GM19324 (cell line): ENCODE measurements around the gene GSK3A.
A peak's percentile ranks its signal among the peaks of the same experiment; 100 is the strongest.

Experiments
- ATAC-seq: cut with Tn5 transposase; IDR thresholded peaks from one replicate; pipeline ENCODE4 v1.9.1; 2021; ENCODE audit warnings: mild to moderate bottlenecking, moderate library complexity; ENCODE audit not compliant: unreplicated experiment, low FRiP score

GSK3A gene

GRCh38 chr19:42242512-42243409, at the start of gene GSK3A:
GSK3A (minus strand) TSS chr19:42242602; CDS start chr19:42242465, 137 bp downstream.
- peak; percentile 71 for ATAC-seq

DNA sequence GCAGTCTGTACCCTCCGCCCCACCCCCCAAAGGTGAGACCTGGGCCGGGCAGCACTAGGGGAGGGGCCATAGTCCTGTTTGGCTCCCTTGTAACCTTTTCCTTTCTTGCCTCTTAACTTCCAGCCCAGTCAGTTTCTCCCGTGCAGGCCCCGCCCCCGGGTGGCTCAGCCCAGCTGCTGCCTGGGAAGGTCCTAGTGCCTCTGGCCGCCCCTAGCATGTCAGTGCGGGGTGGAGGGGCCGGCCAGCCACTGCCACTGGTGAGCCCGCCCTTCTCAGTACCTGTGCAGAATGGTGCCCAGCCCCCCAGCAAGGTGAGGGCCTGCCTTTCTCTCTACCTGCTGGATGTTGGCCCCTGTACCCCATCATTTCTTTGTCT, 49.0 kb upstream of the GSK3A start:
- ATAC-seq = no peak

- ATAC-seq = no peak
Observed at GRCh38 chr19:42290523-42291434, 48.4 kb upstream of the GSK3A start.

GRCh38 chr19:42290136-42290522, 47.7 kb upstream of the GSK3A start:
- ATAC-seq = no peak

DNA sequence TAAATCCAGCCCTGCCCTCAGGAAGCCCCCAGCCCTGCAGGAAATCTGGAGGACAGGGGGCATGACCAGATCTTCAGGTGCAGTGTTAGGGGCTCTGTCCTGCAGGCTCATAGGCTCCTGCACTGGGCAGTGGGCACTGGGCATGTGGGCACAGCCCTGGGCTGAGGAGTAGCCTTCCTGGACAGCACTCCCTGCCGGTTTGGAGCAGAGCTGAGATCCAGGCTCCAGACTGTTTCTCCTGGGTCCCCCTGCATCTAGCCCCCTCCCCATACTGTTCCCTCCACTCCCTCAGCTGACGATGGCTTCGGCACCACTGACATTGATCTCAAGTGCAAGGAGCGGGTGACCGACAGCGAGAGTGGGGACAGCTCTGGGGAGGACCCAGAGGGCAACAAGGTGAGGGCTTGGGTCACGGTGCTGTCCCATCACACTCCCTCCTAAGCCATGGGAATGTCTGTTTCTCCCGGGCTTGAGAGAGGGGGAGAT, 47.2 kb upstream of the GSK3A start:
- ATAC-seq = no peak

DNA sequence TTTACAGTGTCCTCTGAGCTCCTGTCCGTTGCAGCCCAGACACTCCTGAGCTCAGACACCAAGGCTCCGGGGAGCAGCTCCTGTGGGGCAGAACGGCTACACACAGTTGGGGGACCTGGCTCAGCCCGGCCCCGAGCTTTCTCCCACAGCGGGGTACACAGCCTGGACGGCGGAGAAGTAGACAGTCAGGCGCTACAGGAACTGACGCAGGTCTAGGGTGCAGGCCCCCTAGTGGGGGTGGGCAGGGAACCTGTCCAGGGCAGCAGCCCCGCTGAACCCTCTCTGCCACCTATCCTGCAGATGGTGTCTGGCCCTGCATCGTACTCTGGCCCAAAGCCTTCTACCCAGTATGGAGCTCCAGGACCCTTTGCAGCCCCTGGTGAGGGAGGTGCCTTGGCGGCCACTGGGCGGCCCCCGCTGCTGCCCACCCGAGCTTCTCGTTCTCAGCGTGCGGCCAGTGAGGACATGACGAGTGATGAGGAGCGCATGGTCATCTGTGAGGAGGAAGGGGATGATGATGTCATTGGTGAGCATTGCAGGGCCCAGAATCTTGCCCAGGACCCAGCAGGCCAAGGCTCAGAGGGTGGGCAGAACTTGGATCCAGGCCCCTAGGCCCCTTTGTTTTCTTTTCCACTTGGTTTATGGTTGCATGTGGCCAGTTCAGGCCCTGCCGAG, 46.6 kb upstream of the GSK3A start:
- no peak for ATAC-seq

- no peak for ATAC-seq
Observed at GRCh38 chr19:42288387-42288786, 46.0 kb upstream of the GSK3A start.

- ATAC-seq = no peak
Observed at GRCh38 chr19:42287827-42288107, 45.4 kb upstream of the GSK3A start.

DNA sequence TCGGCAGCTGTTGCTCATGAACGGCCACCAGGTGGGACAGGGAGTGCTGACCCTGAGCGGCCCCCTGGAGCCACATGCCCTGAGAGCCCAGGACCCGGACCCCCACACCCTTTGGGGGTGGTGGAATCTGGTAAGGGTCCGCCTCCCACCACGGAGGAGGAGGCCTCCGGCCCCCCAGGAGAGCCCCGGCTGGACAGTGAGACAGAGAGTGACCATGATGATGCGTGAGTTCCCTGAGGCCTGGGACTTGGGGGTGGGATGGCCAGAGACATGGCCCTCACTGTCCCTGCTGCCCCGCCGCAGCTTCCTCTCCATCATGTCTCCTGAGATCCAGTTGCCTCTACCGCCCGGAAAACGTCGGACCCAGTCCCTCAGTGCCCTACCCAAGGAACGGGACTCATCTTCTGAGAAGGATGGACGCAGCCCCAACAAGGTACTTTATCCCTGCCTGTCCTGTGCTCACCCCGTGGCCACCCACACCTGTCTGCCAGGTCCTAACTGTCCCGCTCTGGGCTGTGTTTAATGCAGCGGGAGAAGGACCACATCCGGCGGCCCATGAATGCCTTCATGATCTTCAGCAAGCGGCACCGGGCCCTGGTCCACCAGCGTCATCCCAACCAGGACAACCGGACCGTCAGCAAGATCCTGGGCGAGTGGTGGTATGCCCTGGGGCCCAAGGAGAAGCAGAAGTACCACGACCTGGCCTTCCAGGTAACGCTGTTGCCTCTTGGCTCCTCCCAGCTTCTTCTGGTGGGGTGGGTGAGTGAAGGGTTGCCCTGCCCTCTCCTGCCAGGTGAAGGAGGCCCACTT, 44.8 kb upstream of the GSK3A start:
- no peak for ATAC-seq

- ATAC-seq = no peak
Observed at GRCh38 chr19:42286349-42287016, 44.1 kb upstream of the GSK3A start.

GRCh38 chr19:42285988-42286348, 43.6 kb upstream of the GSK3A start:
- ATAC-seq = no peak

GRCh38 chr19:42285541-42285941, 43.1 kb upstream of the GSK3A start:
- ATAC-seq = no peak

DNA sequence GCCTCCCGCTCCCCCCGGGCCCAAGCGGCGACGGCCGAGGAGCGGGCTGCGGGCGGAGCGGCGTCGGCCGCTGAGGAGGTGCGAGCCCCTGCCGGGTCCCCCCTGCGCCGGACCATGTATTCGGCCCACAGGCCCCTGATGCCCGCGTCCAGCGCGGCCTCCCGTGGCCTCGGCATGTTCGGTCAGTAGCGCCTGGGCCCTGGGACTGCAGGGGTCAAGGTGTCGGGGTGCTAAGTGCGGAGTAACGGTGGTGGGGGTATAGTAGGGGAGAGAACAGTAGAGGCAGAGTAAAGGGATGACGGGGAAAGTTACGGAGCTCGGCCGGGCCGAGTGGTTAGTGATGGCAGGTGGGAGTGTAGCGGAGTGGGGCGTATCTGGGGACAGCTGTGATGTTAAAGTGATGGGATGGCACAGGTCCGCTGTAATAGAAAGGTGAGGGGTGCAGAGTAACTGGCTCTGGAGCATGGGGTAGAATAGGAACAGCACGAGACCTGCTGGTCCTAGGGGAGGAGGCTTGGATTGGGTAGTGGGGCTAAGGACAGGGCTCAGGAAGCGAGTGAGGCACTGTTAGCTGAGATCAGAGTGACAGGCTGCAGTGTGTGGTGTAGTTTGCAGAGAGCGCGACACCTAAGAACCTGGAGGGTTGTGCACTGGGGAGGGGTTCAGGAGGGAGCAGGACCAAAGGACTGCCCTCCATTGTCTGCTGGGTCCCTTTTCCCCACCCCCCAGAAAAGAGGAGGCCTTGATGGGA, 42.4 kb upstream of the GSK3A start:
- no peak for ATAC-seq

DNA sequence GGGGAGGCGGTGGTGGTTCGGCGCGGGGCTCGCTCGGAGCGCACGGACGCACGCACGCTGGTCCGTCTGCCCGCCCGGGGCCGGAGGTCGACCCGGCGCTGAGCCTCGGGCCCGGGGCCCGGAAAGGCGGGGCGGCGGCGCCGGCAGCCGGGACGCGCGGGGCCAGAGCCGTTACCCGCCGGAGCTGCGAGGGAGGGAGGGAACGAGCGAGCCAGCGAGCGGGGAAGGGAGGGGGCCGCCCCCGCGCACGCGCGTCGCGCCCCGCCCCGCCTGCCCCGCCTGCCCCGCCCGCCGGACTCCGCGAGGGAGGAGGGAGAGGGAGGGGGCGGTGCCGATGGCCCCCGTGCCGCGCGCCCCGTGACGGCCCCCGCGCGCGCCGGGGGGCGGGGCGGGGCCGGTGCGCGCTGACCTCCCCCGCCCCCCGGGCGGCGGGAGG, 41.7 kb upstream of the GSK3A start:
- ATAC-seq = peak; percentile 51

GRCh38 chr19:42283188-42284065, 41.0 kb upstream of the GSK3A start:
- peak; percentile 44 for ATAC-seq

DNA sequence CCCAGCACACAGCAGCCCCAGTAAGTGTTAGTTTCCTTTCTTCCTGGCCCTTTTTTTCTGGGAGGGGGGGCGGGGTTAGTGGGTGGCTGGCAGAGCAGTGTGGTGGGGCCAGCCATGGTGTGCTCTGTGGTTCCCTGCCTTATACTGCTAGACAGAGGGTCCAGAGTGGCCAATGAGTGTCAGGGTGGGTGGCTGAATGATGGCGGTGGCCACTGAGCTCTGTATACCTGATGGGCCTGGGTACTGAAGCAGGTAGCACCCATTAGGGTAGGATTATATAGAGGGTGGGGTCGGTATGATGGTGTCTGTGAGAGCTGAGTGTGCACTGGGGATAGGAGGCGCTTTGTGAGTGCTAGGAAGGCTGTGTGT, 40.4 kb upstream of the GSK3A start:
- ATAC-seq = no peak

DNA sequence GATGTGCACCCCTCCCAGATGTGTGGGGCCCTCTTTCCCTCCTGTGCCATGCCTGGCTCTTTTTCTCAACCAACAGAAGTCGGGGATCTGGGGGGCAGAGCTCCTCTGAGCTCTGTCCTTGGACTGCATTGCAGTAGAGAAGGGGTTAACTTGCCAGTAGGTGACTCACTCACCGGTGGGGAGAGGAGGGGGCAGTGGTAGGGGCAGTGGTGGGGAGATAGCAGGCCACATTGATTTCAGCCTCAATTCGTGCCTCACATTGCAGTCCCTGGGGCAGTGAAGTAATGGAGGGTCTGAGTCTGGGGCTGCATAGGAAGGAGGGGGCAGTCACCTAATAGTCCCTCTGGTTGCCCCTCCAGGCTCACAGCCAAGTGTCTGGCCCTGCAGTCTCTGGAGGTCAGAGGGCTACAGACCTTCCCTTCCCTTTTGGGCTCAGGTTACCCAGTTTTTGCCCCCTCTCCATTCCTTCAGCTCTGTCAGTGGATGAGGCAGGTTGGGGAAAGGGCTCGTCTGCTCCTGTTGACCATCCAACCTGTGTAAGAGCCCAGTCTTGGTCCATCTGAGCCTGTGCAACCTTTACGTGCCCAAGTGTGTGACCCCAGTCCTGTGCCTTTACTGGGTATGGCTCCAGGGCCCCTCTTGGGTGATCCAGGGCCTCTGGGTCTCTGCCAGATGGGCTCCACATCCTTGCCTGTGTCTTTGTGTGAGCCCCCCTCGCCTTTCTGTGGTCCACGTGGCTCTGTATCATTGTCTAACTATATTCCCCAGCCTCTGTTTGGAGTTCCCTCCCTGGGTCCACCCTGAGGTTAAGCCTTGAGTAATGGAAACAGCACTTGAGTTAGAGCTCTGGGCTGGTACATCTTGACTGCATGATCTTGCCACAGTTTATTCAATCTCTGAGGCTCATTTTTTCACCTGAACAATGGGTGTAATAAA, 39.7 kb upstream of the GSK3A start:
- no peak for ATAC-seq
